GM21737 (cell line): ENCODE measurements around the gene GMNN.

Source experiments
- ATAC-seq: cut with Tn5 transposase; IDR thresholded peaks from one replicate; pipeline ENCODE4 v1.9.1; 2021; ENCODE audit warnings: mild to moderate bottlenecking, moderate library complexity; ENCODE audit not compliant: unreplicated experiment

Gene GMNN

DNA sequence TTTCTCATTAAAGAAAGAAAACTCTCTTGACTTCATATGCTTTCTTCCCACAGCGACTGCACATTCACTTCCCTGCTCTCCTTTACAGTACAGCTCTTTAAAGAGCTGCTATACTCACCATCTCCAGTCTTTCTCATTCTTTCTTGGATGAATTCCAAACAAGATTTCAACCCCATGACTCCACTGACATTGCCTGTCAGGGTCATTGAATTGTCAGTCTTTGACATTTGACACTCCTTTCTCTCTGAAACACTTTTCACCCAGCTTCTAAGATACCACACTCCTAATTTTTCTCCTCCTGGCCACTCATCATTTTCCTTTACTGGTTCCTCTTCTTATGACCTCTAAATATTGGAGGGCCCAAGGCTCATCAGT is 24.8 kb downstream of the GMNN start:
- no peak for ATAC-seq

DNA sequence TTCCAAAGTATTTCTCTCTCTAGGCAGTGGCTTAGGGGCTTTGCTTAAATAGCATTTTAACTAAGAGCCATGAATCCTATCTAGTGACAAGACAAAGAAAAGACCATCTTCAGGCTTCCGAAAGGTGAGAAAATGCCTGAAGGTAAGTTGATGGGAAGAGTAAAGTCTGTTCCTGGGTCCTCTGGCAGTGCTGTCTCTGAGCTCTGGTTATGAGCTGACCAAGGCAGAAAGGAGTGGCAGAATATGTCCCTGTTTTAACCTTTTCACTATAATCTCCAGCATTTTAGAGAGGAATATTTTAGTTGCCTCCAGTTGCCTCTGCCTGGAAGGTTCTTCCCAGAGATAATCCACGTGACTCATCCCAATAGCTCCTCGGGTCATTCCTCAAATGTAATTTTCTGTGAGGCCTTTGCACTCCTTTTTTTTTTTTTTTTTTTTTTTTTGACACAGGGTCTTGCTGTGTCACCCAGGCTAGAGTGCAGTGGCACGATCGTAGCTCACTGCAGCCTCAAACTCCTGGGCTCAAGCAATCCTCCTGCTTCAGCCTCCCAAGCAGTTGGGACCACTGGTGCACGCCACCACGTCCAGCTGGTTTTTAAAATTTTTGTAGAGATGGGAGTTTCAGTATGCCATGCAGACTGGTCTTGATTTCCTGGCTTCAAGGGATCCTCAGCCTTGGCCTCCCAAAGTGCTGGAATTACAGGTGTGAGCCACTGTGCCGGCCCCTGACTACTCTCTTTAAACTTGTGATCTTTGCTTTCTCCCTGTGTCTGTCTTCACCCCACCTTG is 27.7 kb downstream of the GMNN start:
- ATAC-seq, result no peak

DNA sequence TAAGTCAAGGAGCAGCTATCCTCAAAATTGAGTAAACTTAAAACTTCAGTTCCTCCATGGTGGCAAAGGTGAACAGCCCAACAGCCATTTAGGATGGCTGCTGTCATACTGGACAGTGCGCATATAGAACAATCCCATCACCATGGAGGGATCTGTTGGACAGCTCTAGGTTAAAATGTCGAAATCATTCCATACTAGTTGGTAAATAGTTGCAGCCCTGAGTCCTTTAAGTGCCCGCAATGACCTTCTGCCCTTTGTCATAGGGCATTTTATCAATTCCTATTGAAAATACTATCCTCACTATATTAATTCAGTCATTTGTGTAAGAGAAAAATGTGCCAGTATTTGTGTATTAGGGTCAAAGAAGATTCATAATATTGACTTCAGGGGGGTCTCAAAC is 32.8 kb downstream of the GMNN start:
- no peak for ATAC-seq

DNA sequence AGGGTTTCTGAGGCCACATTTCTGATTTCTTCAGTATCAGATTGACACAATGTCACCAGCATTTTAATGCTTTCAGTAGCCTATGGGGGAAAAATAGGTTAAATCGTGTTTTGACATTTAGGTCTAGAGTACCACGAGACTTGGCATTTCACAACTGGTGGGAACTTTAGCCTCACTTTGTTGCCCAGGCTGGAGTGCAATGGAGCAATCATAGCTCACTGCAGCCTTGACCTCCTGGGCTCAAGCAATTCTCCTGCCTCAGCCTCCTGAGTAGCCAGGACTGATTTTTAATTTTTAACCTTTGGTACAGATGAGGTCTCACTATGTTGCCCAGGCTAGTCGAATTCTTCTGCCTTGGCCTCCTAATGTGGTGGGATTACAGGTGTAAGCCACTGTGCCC is 35.0 kb downstream of the GMNN start:
- ATAC-seq, result no peak

DNA sequence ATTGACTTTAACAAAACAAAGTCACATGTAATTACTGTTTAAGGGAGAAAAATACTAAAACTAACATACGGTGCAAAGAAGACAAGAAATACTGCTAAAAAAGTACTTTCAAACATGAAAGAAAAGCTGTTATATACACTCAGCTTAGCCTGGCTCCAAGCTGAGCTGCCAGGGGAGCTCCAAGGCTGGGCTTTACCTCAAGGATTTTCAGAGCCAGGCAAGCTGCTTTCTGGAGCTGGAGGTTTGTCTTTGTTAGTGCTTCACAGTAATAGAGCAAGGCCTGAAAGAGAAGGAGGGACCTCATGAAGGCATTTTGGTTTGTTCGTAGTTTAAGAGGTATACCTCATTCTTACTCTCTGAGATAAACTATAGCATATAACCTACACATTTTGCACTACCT is 43.6 kb downstream of the GMNN start:
- ATAC-seq, result no peak

DNA sequence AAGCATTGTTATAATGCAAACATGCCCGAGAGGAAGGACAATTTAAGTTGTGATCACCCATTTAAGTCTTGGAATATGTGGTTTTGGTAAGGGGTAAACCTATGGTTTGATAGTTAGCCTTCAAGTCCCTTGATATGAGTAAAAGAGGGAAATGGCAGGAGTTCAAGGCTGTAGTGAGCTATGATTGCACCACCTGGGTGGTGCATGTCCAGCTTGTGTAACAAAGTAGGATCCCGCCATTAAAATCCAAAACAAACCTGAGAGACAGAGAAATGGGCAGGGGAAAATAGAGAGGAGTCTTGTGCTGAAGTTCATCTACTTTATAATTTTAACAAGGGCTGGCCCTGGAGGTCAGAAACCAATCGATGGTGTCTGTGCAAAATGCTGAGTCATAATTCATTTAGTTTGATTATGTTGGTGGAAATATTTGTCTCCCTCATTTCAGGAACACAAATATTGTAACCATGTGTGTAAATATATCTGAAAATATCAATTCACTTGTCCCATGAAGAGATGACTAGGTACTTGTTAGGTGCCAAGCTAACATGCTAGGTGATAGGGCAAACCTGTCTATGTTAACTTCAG is 47.2 kb downstream of the GMNN start:
- no peak for ATAC-seq

DNA sequence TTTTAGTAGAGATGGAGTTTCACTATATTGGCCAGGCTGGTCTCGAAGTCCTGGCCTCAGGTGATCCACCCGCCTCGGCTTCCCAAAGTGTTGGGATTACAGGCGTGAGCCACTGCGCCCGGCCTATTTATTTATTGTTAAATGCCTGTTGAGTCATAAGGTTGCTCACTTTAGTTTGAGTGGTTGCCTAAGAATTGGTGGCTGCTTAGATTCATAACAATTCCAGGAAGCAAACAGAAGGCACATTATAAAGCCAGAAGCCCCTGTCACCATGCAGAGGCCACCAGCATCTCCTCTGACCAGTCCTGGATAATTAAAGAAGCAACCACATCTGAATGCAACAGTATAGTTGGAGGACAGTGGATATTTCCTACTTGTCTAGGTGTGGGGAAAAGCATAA is 48.0 kb downstream of the GMNN start:
- no peak for ATAC-seq

DNA sequence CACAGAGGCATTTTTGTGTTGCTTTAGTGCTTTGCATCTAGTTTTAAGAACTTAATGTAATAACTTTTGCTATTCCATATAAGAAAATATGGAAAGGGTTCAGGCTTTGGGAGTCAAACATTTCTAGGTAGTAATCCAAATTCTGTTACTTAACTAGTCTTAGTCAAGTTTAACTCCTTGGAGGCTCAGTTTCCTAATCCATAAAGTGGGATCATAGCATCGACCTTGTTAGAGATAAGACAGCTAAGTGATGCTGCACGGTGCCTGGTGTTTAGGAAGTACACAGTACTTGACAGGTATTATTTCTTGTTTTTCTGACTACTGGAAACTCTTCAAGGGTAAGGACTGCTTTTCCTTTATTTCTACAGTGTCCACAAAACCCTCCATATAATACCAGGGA is 48.4 kb downstream of the GMNN start:
- ATAC-seq, result no peak

DNA sequence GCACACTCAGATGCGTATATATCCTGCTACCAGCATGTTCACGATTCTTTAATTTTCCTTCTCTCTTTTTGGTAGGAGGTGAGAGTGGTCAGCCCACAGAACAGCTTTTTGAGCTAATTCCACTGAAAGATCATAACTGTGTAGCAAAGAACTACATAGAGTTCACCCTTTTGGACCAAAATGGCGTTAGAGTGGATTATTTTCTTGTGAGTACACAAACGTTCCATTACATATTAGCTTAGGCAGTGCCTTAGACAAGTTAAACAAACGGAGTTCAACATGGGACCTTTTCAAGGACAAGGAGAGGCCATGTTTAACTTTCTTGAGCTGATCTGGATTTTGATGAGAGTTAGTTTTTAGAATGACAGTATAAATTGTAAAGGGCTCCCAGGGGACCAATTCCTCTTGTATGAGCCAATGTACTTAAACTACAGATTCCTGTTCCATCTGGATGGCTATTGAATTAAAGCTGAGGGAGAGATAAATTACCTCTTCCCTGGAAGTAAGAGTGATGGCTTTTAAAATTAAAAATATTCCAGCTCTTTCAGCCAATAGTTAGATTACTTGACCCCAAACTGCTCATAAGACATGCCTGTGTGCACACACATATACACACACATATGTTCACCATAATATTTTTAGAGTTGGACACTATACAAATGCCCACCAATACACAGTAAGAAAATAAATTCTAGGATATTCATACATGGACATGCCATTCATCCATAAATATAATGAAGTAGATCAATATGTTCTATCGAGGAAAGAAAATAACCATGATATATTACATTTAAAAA is 49.6 kb downstream of the GMNN start:
- no peak for ATAC-seq

DNA sequence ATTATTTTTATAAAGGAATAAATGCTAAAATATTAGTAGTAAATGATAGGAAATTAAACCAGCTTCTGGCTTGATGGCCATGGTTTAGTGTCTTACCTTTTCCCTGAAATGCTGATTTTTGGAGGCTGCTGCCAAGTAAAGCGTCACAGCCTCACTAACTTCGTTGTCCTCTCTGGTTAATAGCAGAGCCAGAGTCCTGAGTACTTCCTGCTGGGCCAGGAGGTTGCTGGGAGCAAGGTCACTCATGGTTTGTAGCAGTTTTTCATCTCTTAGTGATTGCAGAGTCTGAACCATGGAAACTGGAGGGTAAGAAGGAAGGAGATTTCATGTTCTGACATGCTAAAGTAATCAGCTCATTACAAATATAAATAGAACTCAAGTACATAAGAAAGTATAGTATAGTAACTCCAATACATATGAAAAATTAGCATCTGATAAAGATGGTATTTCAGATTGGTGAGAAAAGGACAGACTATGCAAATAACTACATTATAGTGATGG is 50.4 kb downstream of the GMNN start:
- no peak for ATAC-seq

DNA sequence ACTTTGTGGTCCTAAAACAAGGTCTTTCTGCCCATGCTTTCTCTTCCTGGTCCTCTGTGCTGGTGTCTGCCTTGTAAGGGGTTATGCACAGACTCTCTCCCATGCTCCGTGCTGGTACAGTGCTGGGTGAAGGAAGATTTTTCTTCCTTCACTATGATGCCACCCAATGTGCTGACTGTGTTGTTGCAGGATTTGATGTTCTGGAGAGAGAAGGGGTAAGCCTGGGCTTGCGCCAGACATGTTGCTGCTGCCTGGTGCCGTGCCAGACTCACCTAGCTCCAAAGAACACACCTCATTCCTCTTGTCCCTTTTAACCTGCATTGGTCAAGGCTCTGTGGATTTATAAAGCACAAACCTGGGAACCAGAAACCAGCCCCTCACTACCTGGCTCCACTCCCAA is 52.4 kb downstream of the GMNN start:
- ATAC-seq, result no peak

DNA sequence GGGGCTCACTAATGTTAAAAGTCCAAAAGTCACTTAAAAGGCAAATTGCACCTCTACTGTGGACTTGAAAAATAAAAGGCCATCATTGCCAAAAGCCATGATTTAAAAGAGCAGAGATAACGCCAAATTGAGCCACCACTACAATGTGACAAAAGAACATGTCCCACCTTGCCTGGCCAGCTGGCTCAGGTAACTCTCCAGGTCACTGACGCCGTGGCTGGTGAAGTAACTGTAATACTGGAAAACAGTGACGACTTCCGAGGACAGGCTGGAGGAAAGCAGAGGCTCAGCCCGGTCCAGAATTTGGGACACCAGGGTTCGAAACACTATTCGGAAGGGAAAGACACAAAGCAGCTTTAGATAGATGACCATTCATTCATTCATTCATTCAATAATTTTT is 53.2 kb downstream of the GMNN start:
- ATAC-seq, result no peak

DNA sequence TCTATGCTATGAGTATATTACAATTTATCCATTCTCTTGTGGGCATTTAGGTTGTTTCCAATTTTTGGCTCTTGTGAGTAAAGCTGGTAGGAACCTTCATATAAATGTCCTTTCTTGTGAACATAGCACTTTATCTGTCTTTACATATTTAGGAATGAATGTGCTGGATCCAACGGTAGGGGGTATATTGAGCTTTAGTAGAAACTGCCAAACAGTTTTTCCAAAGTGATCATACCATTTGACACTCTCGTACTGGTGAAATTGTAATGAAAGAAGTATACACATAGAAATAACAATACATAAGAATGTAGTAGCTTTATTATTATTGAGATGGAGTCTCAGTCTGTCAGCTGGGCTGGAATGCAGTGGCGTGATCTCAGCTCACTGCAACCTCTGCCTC is 54.9 kb downstream of the GMNN start:
- no peak for ATAC-seq

DNA sequence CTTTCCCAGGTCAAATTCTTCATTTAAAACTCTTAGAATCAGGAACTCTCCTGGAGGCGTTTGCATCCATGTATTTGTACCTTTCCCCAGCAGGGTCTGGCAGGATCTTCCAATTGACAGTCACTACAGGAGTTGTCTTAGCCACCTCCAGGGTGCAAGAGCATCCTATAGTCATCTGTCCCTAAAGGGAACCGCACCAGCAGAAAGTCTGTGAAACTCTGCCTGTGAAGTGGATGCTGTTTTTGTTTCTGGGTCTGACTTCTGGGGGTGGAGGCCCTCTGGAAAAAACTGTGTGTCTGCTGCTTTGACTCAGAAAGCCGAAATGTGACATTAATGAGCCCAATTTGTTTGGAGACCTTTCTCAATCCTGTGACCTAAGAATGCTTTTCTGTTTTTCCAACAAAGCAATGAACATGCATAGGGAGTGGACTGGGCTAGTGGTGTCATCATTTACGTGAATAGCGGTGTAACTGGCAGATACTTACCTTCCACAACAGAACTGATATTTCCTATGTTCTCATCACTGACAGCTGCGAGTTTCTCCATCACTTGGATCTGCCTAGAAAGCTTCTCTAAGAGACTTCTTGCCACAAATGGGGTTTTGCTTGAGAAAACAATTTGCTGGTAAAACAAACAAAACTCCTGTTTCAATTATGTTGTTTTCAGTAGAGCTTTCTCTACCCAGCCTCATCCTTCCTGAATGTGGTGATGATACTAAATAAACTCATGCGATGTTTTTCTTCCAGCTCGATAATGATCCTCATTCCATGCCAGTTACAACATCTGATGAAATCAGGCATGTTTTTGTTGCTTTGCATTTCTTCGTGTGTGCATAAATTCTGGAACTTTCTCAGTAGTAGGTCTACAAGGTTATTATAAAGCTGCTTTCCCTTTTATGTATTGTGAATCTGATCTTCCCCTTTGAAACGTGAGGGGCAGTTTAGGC is 57.3 kb downstream of the GMNN start:
- ATAC-seq, result no peak

DNA sequence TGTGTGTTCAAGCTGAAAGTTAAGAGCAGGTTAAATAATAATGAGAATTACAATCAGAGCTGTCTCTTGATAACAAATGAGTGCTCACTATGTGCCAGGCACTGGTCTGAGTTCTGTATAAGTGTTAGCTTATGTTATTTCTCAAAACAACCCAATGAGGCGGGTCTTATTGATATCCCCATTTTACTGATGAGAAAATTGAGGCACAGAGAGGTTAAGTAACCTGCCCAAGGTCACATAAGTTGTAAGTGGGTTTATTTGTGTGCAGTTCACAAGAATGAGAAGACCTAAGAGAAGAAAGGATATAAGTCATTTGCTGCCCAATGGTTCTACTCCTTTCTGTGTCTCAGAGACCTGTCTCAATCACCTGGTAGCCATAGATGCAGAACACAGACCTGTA is 58.1 kb downstream of the GMNN start:
- ATAC-seq, result no peak

DNA sequence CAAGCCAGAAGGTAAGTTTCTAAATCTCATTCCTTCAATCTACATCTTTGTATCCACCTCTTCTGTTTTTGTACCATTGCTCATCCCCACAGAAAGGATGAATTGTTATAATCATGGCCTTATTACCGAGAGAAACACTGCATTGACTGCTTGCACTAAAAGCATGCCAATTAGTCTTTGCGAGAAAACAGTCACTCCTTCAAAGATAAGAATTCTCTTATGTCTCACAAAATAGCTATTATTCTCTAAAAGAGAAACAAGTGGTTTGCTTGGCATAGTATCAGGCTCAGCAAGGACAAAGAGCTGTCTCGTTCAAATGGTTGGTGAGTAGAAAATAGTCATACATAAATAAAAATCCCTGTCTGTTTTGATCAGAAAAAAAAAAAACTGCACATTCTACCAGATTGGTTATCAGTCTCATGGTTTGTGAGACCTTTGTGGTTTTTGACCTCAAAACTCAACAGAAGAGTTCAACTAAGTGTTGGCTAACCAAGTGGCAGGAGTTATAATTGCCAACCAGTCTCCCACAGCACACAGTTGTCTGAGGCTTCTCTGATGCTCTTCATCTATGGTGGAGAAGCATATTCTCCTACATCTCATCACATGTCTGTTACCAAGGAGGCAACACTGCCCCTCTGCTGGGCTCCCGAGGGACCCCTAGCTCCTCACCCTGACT is 59.1 kb downstream of the GMNN start:
- ATAC-seq, result no peak
